ENCODE measurements around the gene HSBP1.

DNA sequence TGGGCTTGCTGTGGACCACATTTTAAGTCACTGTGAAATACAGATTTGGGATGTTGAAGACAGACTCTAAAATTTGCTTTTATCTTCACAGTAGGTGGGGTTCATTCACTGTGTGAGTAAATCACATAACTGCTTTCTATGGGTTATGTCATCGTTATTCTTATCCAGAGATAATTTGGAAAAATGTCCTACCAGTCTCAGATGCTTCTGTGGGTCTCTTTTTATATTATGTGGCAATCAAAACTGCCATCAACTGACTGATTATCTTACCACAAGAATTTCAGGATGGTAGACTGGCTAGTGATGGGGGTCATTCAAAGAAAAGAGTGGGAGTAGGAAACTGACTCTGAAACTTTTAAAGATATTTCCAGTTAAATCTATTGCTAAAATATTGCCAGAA is 3.1 kb downstream of the HSBP1 start:
- no peak for TF ChIP-seq POLR2A (IDR thresholded peaks at IDR 0.05)
- TF ChIP-seq, protein P1, sequence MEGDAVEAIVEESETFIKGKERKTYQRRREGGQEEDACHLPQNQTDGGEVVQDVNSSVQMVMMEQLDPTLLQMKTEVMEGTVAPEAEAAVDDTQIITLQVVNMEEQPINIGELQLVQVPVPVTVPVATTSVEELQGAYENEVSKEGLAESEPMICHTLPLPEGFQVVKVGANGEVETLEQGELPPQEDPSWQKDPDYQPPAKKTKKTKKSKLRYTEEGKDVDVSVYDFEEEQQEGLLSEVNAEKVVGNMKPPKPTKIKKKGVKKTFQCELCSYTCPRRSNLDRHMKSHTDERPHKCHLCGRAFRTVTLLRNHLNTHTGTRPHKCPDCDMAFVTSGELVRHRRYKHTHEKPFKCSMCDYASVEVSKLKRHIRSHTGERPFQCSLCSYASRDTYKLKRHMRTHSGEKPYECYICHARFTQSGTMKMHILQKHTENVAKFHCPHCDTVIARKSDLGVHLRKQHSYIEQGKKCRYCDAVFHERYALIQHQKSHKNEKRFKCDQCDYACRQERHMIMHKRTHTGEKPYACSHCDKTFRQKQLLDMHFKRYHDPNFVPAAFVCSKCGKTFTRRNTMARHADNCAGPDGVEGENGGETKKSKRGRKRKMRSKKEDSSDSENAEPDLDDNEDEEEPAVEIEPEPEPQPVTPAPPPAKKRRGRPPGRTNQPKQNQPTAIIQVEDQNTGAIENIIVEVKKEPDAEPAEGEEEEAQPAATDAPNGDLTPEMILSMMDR (IDR thresholded peaks at IDR 0.05) = no peak

Measured in sigmoid colon (tissue), 3 donors.